A549 (cell line): ENCODE measurements around the gene MGAT5. TPM values are rescaled to one million over a fixed set of nuclear protein-coding genes. Genes with fewer than 3 reads are reported as not detected.

Experiments used
- ATAC-seq, 2 experiments: fragments of 200-7000 bp in 1 of 2; fragments of >200 bp in 1 of 2; cut with Nextera tagmentation in 1 of 2; cut with Tn5 transposase in 1 of 2; 3 replicates each; pipeline versions ENCODE4 v1.8.0 to v1.9.1; 2018 to 2020; ENCODE audit warnings: mild to moderate bottlenecking in 1 of 2, moderate library complexity in 1 of 2
- CTCF ChIA-PET: fragments of 300-600 bp; sonication (Branson Sonifier 250); formaldehyde crosslinking; extraction: SDS; loops from one replicate; lab custom pipeline; 2021; ENCODE audit warnings: antibody characterized with exemption, inconsistent platforms; lab: Yijun Ruan, JAX
- POLR2A ChIA-PET: fragments of 350-600 bp; formaldehyde crosslinking; extraction: SDS; loops from one replicate; lab custom pipeline; 2021; ENCODE audit warnings: antibody characterized with exemption, inconsistent platforms; lab: Yijun Ruan, JAX
- DNase-seq, 2 experiments: peaks; one replicate each; pipeline versions ENCODE4 v3.0.0 to v3.0.0-alpha.2; 2011 to 2016; ENCODE audit warnings: low read depth in 1 of 2, low spot score in 1 of 2
- FAIRE-seq: peaks from 2 replicates; lab custom pipeline; 2011; peaks lifted over from hg19 to GRCh38; lab: Jason Lieb, UNC
- H3K27ac ChIP-seq, 2 experiments: fragments of >200 bp; sonication (Bioruptor Twin); formaldehyde crosslinking; 3 replicates each; pipeline ENCODE4 v1.5.1; 2016 to 2017
- H3K4me1 ChIP-seq: fragments of >200 bp; sonication (Bioruptor Twin); formaldehyde crosslinking; 3 replicates; pipeline ENCODE4 v1.6.1; 2016
- H3K4me2 ChIP-seq: fragments of >200 bp; sonication (Bioruptor Twin); formaldehyde crosslinking; 3 replicates; pipeline ENCODE4 v1.6.1; 2016
- H3K4me3 ChIP-seq: fragments of >200 bp; sonication (Bioruptor Twin); formaldehyde crosslinking; 3 replicates; pipeline ENCODE4 v1.5.1; 2016
- H3K9me3 ChIP-seq: fragments of >200 bp; sonication (Bioruptor Twin); formaldehyde crosslinking; 3 replicates; pipeline ENCODE4 v1.6.1; 2016
- BCL3 ChIP-seq: fragments of >200 bp; sonication (Bioruptor Twin); formaldehyde crosslinking; IDR thresholded peaks from 3 replicates; pipeline ENCODE4 v1.6.1; 2016
- CEBPB ChIP-seq, 2 experiments: fragments of >200 bp in 1 of 2; sonication (Bioruptor Twin) in 1 of 2; formaldehyde crosslinking in 1 of 2; IDR thresholded peaks; 2 replicates each; pipeline ENCODE4 v1.6.1; 2012 to 2016
- CHD4 ChIP-seq: fragments of 200-600 bp; sonication (generic); IDR thresholded peaks from 2 replicates; pipeline ENCODE4 v1.6.1; 2016; ENCODE audit warnings: antibody characterized with exemption, mild to moderate bottlenecking, borderline replicate concordance
- CTCF ChIP-seq: fragments of >200 bp; sonication (Bioruptor Twin); formaldehyde crosslinking; IDR thresholded peaks from 3 replicates; pipeline ENCODE4 v1.5.1; 2016
- EHF ChIP-seq: fragments of 250-450 bp; sonication (Bioruptor Pico); IDR thresholded peaks from 2 replicates; pipeline ENCODE4 v1.5.0; 2020; ENCODE audit warnings: mild to moderate bottlenecking
- FOSL2 ChIP-seq, 2 experiments: fragments of 450-650 bp in 1 of 2; fragments of >200 bp in 1 of 2; sonication (Bioruptor Twin) in 1 of 2; formaldehyde crosslinking; IDR thresholded peaks; 2 replicates each; pipeline versions ENCODE4 v1.5.0 to v1.6.1; 2016 to 2020; ENCODE audit warnings: mild to moderate bottlenecking in 1 of 2, moderate library complexity in 1 of 2
- FOXS1 ChIP-seq: fragments of 250-450 bp; sonication (Bioruptor Pico); IDR thresholded peaks from 2 replicates; pipeline ENCODE4 v1.5.0; 2020; ENCODE audit warnings: mild to moderate bottlenecking, moderate library complexity
- HDAC2 ChIP-seq: fragments of 200-600 bp; sonication (generic); IDR thresholded peaks from 2 replicates; pipeline ENCODE4 v1.6.1; 2016
- JUNB ChIP-seq: fragments of >200 bp; sonication (Bioruptor Twin); formaldehyde crosslinking; IDR thresholded peaks from 2 replicates; pipeline ENCODE4 v1.6.1; 2016
- KDM1A ChIP-seq: fragments of 200-600 bp; sonication (generic); IDR thresholded peaks from 2 replicates; pipeline ENCODE4 v1.6.1; 2016; ENCODE audit warnings: low read depth, mild to moderate bottlenecking
- KDM5A ChIP-seq: fragments of 200-600 bp; sonication (generic); IDR thresholded peaks from 2 replicates; pipeline ENCODE4 v1.6.1; 2016; ENCODE audit warnings: antibody characterized with exemption, mild to moderate bottlenecking
- MYC ChIP-seq: IDR thresholded peaks from 2 replicates; pipeline ENCODE4 v1.6.1; 2012; ENCODE audit warnings: mild to moderate bottlenecking, inconsistent platforms, low read length, improper control_type of control experiment, borderline replicate concordance
- NPAS2 ChIP-seq: fragments of 250-450 bp; sonication (Bioruptor Pico); IDR thresholded peaks from 2 replicates; pipeline ENCODE4 v1.8.0; 2022; ENCODE audit warnings: mild to moderate bottlenecking, moderate library complexity, borderline replicate concordance
- NR3C1 ChIP-seq: fragments of >200 bp; sonication (Bioruptor Twin); formaldehyde crosslinking; IDR thresholded peaks from 3 replicates; pipeline ENCODE4 v1.6.1; 2017
- PBX3 ChIP-seq: IDR thresholded peaks from 2 replicates; pipeline ENCODE4 v1.6.1; 2012
- POLR2A ChIP-seq: IDR thresholded peaks from 2 replicates; pipeline ENCODE4 v1.6.1; 2012; ENCODE audit warnings: mild to moderate bottlenecking, low read length
- REST ChIP-seq: fragments of 200-600 bp; sonication (generic); IDR thresholded peaks from 2 replicates; pipeline ENCODE4 v1.6.1; 2016; ENCODE audit warnings: antibody characterized with exemption, mild to moderate bottlenecking, moderate library complexity
- RNF2 ChIP-seq: fragments of 200-600 bp; sonication (generic); IDR thresholded peaks from 2 replicates; pipeline ENCODE4 v1.6.1; 2016; ENCODE audit warnings: low read depth, mild to moderate bottlenecking, antibody characterized with exemption, moderate library complexity, borderline replicate concordance
- SMC3 ChIP-seq: fragments of >200 bp; sonication (Bioruptor Twin); formaldehyde crosslinking; IDR thresholded peaks from 3 replicates; pipeline ENCODE4 v1.6.1; 2018; ENCODE audit warnings: inconsistent platforms
- TP53 ChIP-seq: fragments of 250-450 bp; sonication (Bioruptor Pico); IDR thresholded peaks from 2 replicates; pipeline ENCODE4 v1.5.0; 2021; ENCODE audit warnings: mild to moderate bottlenecking, moderate library complexity
- ZFP36 ChIP-seq: fragments of 450-650 bp; IDR thresholded peaks from 2 replicates; pipeline ENCODE4 v1.6.1; 2014; ENCODE audit warnings: borderline replicate concordance; ENCODE audit not compliant: partially characterized antibody
- ZNF302 ChIP-seq: fragments of 250-450 bp; sonication (Bioruptor Pico); IDR thresholded peaks from 2 replicates; pipeline ENCODE4 v1.9.0; 2021; ENCODE audit warnings: inconsistent platforms, mild to moderate bottlenecking, moderate library complexity
- WGBS: methylation state at CpG from one replicate; pipeline ENCODE4 v1.1.6; 2017; ENCODE audit errors: missing lambda C conversion rate; 5-methylcytosine and 5-hydroxymethylcytosine counted together
- polyA plus RNA-seq, 4 experiments: library from polyadenylated mRNA; depleted of rRNA in 3 of 4; stranded (reverse); fragments of >200 nt; fragmentation: RNase III in 1 of 4; extraction: RNeasy Plus Mini Kit Qiagen cat#74134 plus additional on column Dnase treatment in 1 of 4; gene quantifications; 2 replicates in 3 of 4; 3 replicates in 1 of 4; pipeline ENCODE4 v1.2.3, GENCODE V29; 2011 to 2017

The MGAT5 gene
- polyA plus RNA-seq, 2 of the 4 experiments (the other 2 are of a cell fraction) = 13.2 to 17.1 TPM

- no peak overlapping the region for H3K27ac ChIP-seq
- POLR2A ChIA-PET = no interaction called here
- FAIRE-seq = no peak
These were observed 197.4 kb downstream of the MGAT5 start for GRCh38 chr2:134451347-134451630.

GRCh38 chr2:134452042-134452733 is 198.3 kb downstream of the MGAT5 start:
- ChIA-PET CTCF (interaction anchor here (0.6 to 6.8 kb wide), 26 partner anchors 8 to 1213 kb away, joined by 3 to 45 read pairs (median 5); no protein-coding TSS in a partner anchor), POLR2A (no interaction called here)
- no peak overlapping the region for H3K4me2 ChIP-seq
- FAIRE-seq (no peak), DNase-seq (no peak), ATAC-seq (no peak)
- H3K4me1 ChIP-seq = no peaks in the 10 kb centered on the region
- no peaks in the 10 kb centered on the region for H3K9me3 ChIP-seq
- 80% methylated on average over 9 of the region's 9 CpGs for WGBS
- H3K4me3 ChIP-seq = no peak overlapping the region
- no peak for TF ChIP-seq MYC
- H3K27ac ChIP-seq = no peak overlapping the region

More at GRCh38 chr2:134451347-134451630, 197.4 kb downstream of the MGAT5 start:
- ATAC-seq = no peak
- TF ChIP-seq KDM5A (no peak), RNF2 (no peak), NR3C1 (no peak), SMC3 (no peak), CEBPB (IDR thresholded peaks at IDR 0.05) (no peak), BCL3 (no peak), TP53 (CRISPR knock-in tag) (no peak), CTCF (no peak), FOXS1 (no peak), ZFP36 (no peak)
- H3K4me2 ChIP-seq = no peak overlapping the region
- H3K4me1 ChIP-seq = no peaks in the 10 kb centered on the region; the same call in 2 of the 3 replicates
- no peaks in the 10 kb centered on the region for H3K9me3 ChIP-seq
- CTCF ChIA-PET = interaction anchor here (0.5 to 6.8 kb wide), 43 partner anchors 9 to 1258 kb away, joined by 3 to 45 read pairs (median 4); no protein-coding TSS in a partner anchor
- DNase-seq = no peak
- H3K4me3 ChIP-seq = no peak overlapping the region
- 66% methylated on average over 2 of the region's 2 CpGs for WGBS

- ChIA-PET CTCF (interaction anchor here (1.0 to 6.8 kb wide), 4 partner anchors 41 to 335 kb away, joined by 3 to 45 read pairs (median 4); no protein-coding TSS in a partner anchor), POLR2A (no interaction called here)
- FAIRE-seq = no peak
These were observed 199.6 kb downstream of the MGAT5 start for GRCh38 chr2:134453476-134453875.

More at GRCh38 chr2:134453476-134453875, 199.6 kb downstream of the MGAT5 start:
- DNase-seq = no peak
- 81% methylated on average over 4 of the region's 4 CpGs for WGBS
- no peaks in the 10 kb centered on the region for H3K4me1 ChIP-seq
- no peak overlapping the region for H3K4me2 ChIP-seq
- no peaks in the 10 kb centered on the region for H3K9me3 ChIP-seq
- no peak for ATAC-seq
- H3K27ac ChIP-seq = no peak overlapping the region
- H3K4me3 ChIP-seq = no peak overlapping the region
- TF ChIP-seq JUNB = no peak
- no peak for TF ChIP-seq CHD4
- no peak for TF ChIP-seq PBX3
- TF ChIP-seq REST = no peak
- no peak for TF ChIP-seq KDM1A
- TF ChIP-seq FOSL2 (IDR thresholded peaks at IDR 0.05) = no peak
- no peak for TF ChIP-seq FOSL2 (CRISPR knock-in tag; IDR thresholded peaks at IDR 0.05)
- no peak for TF ChIP-seq EHF (CRISPR knock-in tag)
- TF ChIP-seq HDAC2 = no peak
- TF ChIP-seq NPAS2 (CRISPR knock-in tag) = no peak
- TF ChIP-seq ZNF302 (CRISPR knock-in tag) = no peak
- no peak for TF ChIP-seq BCL3
- TF ChIP-seq POLR2A = no peak
